ENCODE results near the gene DPY19L3.
"Not testable (repeated sequence)": the region's sequence is repeated elsewhere in the genome, so short reads cannot be mapped to it uniquely, and the experiment has no call there.

Gene DPY19L3

GRCh38 chr19:32364040-32364439 is 41.5 kb upstream of the DPY19L3 start:
- H3K9ac ChIP-seq (ENCODE audit: insufficient read length), result no peak overlapping the region
- H3K27ac ChIP-seq, result no peak overlapping the region
- TF ChIP-seq FOXP2 (optimal IDR thresholded peaks at IDR 0.05; ENCODE audit: control extremely low read depth, extremely low read length, insufficient read depth) (no peak), EZH2 (IDR thresholded peaks at IDR 0.05) (no peak), POLR2AphosphoS5 (IDR thresholded peaks at IDR 0.05; ENCODE audit: borderline replicate concordance, low read depth, low read length) (no peak)
- H3K4me3 ChIP-seq, result no peak overlapping the region
- no peaks in the 10 kb centered on the region for H3K9me3 ChIP-seq (ENCODE audit: low read depth, low read length)
- no peak for DNase-seq (ENCODE audit: low read depth, low spot score)
- peaks cover 74% of the 10 kb centered on the region for H3K36me3 ChIP-seq (ENCODE audit: insufficient read depth, low read length)

DNA sequence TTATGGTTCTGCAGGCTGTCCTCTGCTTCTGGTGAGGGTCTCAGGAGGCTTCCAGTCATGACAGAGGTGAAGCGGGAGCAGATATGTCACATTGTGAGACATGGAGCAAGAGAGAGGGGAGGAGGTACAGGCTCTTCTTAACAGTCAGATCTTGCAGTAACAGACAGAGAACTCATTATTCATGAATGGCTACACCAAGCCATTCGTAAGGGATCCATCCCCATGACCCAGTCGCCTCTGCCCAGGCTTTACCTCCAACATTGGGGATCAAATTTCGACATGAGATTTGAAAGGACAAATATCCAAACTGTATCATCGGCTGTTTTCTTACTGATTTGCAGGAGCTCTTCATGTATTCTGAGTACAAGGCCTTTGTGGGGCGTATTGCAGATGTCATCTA is 38.5 kb upstream of the DPY19L3 start:
- no peak for TF ChIP-seq EZH2 (IDR thresholded peaks at IDR 0.05)
- TF ChIP-seq FOXP2 (optimal IDR thresholded peaks at IDR 0.05; ENCODE audit: control extremely low read depth, extremely low read length, insufficient read depth), result no peak
- no peak for TF ChIP-seq POLR2AphosphoS5 (IDR thresholded peaks at IDR 0.05; ENCODE audit: borderline replicate concordance, low read depth, low read length)
- DNase-seq (ENCODE audit: low read depth, low spot score), result no peak
- Histone ChIP-seq H3K9me3 (ENCODE audit: low read depth, low read length) (no peaks in the 10 kb centered on the region), H3K27ac (no peak overlapping the region), H3K9ac (ENCODE audit: insufficient read length) (no peak overlapping the region), H3K36me3 (ENCODE audit: insufficient read depth, low read length) (peaks cover 73% of the 10 kb centered on the region), H3K4me3 (no peak overlapping the region)

- H3K27ac ChIP-seq, result no peak overlapping the region
- no peak for DNase-seq (ENCODE audit: low read depth, low spot score)
- no peak overlapping the region for H3K4me3 ChIP-seq
- no peak for TF ChIP-seq EZH2 (IDR thresholded peaks at IDR 0.05)
- no peak for TF ChIP-seq POLR2AphosphoS5 (IDR thresholded peaks at IDR 0.05; ENCODE audit: borderline replicate concordance, low read depth, low read length)
- no peak for TF ChIP-seq FOXP2 (optimal IDR thresholded peaks at IDR 0.05; ENCODE audit: control extremely low read depth, extremely low read length, insufficient read depth)
- H3K9me3 ChIP-seq (ENCODE audit: low read depth, low read length), result no peaks in the 10 kb centered on the region
- H3K36me3 ChIP-seq (ENCODE audit: insufficient read depth, low read length), result peaks cover 73% of the 10 kb centered on the region
- H3K9ac ChIP-seq (ENCODE audit: insufficient read length), result no peak overlapping the region
These were observed 37.5 kb upstream of the DPY19L3 start for GRCh38 chr19:32367948-32368536.

DNA sequence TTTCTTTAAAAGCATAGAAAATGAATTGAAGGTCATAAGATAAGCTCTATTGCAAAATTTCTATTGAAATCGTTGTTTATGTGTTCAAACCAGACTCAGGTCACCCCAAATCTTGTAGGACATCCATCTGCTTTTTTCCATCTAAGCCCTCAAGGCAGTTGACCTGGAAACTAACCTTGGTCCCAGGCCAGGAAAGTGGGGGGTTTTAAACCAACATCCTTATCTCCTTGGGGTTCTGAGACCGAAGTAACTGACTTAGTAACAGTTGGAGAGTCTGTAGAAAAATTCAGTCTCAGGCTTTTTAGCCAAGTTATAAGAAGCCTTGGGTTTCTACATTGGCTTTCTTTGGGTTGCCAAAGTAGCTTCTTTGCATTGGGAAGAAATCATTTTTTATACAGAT is 36.8 kb upstream of the DPY19L3 start:
- H3K9me3 ChIP-seq (ENCODE audit: low read depth, low read length), result no peaks in the 10 kb centered on the region
- DNase-seq (ENCODE audit: low read depth, low spot score), result no peak
- H3K4me3 ChIP-seq, result no peak overlapping the region
- H3K9ac ChIP-seq (ENCODE audit: insufficient read length), result no peak overlapping the region
- H3K36me3 ChIP-seq (ENCODE audit: insufficient read depth, low read length), result peaks cover 73% of the 10 kb centered on the region
- no peak overlapping the region for H3K27ac ChIP-seq
- TF ChIP-seq POLR2AphosphoS5 (IDR thresholded peaks at IDR 0.05; ENCODE audit: borderline replicate concordance, low read depth, low read length), result no peak
- TF ChIP-seq EZH2 (IDR thresholded peaks at IDR 0.05), result no peak
- no peak for TF ChIP-seq FOXP2 (optimal IDR thresholded peaks at IDR 0.05; ENCODE audit: control extremely low read depth, extremely low read length, insufficient read depth)

DNA sequence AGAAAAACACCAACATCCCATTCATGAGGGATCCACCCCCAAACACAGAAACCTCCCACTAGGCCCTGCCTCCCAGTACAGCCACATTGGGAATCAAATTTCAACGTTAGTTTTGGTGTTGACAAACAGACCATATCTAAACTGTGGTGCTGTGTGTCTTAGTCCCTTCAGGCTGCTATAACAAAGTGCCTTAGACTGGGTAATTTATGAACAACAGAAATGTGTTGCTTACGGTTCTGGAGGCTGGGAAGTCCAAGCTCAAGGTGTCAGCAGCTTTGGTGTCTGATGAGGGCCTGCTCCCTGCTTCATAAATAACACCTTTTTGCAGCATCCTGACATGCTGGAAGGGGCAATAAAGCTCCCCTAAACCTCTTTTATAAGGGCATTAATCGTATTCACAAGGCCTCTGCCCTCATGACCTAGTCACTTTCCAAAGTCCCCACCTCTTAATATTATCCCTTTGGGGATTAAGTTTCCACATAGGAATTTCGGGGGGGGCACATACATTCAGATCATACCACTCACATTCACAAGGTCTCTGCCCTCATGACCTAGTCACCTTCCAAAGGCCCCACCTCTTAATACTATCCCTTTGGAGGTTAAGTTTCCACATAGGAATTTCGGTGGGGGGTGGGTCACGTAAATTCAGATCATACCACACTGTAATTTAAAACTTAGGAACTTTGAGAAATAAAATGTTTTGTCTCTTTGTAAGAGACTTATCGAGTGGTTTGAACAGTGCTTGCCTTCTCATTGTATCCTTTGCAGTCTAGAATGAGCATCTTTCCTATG is 32.6 kb upstream of the DPY19L3 start:
- Histone ChIP-seq H3K4me3 (no peak overlapping the region), H3K36me3 (ENCODE audit: insufficient read depth, low read length) (peaks cover 70% of the 10 kb centered on the region), H3K9me3 (ENCODE audit: low read depth, low read length) (no peaks in the 10 kb centered on the region), H3K27ac (no peak overlapping the region), H3K9ac (ENCODE audit: insufficient read length) (no peak overlapping the region)
- no peak for DNase-seq (ENCODE audit: low read depth, low spot score)
- TF ChIP-seq POLR2AphosphoS5 (IDR thresholded peaks at IDR 0.05; ENCODE audit: borderline replicate concordance, low read depth, low read length), result no peak
- TF ChIP-seq EZH2 (IDR thresholded peaks at IDR 0.05), result no peak
- no peak for TF ChIP-seq FOXP2 (optimal IDR thresholded peaks at IDR 0.05; ENCODE audit: control extremely low read depth, extremely low read length, insufficient read depth)

DNA sequence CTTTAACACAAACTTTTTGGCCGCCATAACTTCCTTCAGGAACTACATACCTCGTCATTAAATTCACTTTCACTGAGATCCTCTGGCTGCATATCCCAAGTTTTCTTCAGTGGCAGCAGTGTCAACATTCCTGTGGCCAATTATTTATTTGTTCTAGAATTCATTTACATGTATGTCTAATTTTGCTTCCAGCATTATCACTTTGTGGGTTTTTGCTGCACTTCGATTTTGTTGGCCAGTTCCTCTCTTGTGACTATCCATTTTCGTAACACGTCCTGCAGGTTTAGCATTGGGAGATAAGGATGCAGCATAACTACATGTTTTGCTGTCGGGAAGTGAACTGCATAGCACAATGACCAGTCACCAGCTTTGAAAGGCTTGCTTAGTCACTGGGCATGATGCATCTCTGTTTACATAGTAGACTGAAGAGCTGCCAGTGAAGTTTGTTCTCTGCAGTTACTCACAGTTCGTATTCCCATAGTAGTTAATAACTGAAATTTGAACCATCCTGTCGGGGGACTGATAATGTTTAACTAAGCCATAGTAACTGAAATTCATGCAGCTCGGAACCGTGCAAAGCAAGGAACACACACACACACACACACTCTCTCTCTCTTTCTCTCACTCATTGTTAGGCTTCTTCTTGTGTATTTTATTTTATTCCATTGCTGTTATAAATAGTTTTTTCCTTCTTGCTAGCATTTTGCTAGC is 31.8 kb upstream of the DPY19L3 start:
- no peaks in the 10 kb centered on the region for H3K9me3 ChIP-seq (ENCODE audit: low read depth, low read length)
- no peak overlapping the region for H3K27ac ChIP-seq
- TF ChIP-seq POLR2AphosphoS5 (IDR thresholded peaks at IDR 0.05; ENCODE audit: borderline replicate concordance, low read depth, low read length) (no peak), FOXP2 (optimal IDR thresholded peaks at IDR 0.05; ENCODE audit: control extremely low read depth, extremely low read length, insufficient read depth) (no peak), EZH2 (IDR thresholded peaks at IDR 0.05) (no peak)
- no peak for DNase-seq (ENCODE audit: low read depth, low spot score)
- peaks cover 73% of the 10 kb centered on the region for H3K36me3 ChIP-seq (ENCODE audit: insufficient read depth, low read length)
- H3K9ac ChIP-seq (ENCODE audit: insufficient read length), result no peak overlapping the region
- H3K4me3 ChIP-seq, result no peak overlapping the region

- H3K27ac ChIP-seq; H3K9me3 ChIP-seq (ENCODE audit: low read depth, low read length); DNase-seq (ENCODE audit: low read depth, low spot score); H3K4me3 ChIP-seq; H3K9ac ChIP-seq (ENCODE audit: insufficient read length): not testable (repeated sequence)
- H3K36me3 ChIP-seq (ENCODE audit: insufficient read depth, low read length), result peaks cover 76% of the 10 kb centered on the region
These were observed 31.2 kb upstream of the DPY19L3 start for GRCh38 chr19:32374362-32374761.

DNA sequence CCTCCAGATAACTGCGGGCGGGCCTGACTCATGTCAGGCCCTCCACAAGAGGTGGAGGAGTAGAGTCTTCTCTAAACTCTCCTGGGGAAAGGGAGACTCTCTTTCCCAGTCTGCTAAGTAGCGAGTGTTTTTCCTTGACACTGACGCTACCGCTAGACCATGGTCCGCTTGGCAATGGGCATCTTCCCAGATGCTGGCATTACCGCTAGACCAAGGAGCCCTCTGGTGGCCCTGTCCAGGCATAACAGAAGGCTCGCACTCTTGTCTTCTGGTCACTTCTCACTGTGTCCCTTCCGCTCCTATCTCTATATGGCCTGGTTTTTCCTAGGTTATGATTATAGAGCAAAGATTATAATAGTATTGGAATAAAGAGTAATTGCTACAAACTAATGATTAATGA is 28.5 kb upstream of the DPY19L3 start:
- not testable (repeated sequence) for H3K9ac ChIP-seq (ENCODE audit: insufficient read length); H3K4me3 ChIP-seq; H3K27ac ChIP-seq; H3K9me3 ChIP-seq (ENCODE audit: low read depth, low read length); DNase-seq (ENCODE audit: low read depth, low spot score)
- peaks cover 78% of the 10 kb centered on the region for H3K36me3 ChIP-seq (ENCODE audit: insufficient read depth, low read length)

Measured in SK-N-MC (cell line).